HG03095 (cell line): ENCODE results near the gene CCNK.

Experiments used
- ATAC-seq: cut with Tn5 transposase; IDR thresholded peaks from one replicate; pipeline ENCODE4 v1.9.1; 2021; ENCODE audit warnings: moderate library complexity; ENCODE audit not compliant: unreplicated experiment

CCNK gene

GRCh38 chr14:99465288-99465687 is 15.9 kb upstream of the CCNK start:
- ATAC-seq = no peak

DNA sequence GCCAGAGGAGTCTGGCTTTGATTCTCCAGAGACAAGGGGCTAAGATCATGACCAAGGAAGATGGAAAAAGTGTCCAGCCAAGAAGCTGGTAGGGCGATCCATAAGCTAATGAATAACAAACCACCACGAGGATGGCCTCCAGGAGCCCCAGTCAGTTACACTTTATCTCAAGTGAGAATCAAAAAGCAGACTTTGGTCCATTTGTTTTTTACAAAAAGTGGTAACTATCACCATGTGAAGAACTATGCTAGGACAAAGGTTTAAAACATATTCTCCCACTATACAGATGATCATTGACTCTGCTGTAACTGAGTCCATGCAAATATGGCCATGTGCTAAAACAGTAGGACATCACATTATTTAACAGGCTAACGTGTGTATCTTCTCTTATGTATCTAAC is 14.5 kb upstream of the CCNK start:
- ATAC-seq = no peak

GRCh38 chr14:99467336-99468078 is 13.7 kb upstream of the CCNK start:
- no peak for ATAC-seq

- ATAC-seq = no peak
Measured at GRCh38 chr14:99468081-99468480, 13.1 kb upstream of the CCNK start.

GRCh38 chr14:99468836-99469592 is 12.2 kb upstream of the CCNK start:
- ATAC-seq = no peak

DNA sequence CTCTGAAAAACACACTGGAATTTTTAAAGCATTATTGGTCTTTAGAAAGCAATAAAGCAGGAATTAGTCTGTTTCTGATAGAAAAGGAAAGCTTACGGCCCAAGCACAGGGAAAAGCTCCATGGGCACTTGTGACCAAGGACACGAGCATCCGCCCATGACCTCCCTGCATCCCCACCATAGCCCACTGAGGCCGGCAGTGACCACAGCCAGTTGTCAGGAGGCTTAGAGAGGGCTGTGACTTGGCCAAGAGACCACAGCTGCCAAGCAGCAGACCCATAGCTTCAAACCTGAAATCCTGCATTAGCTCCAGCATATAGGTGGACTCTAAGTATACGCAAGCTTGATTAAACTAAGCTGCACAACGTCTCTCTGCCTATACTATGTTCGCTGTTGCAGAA is 9.5 kb upstream of the CCNK start:
- no peak for ATAC-seq

- no peak for ATAC-seq
Measured at GRCh38 chr14:99472937-99473336, 8.3 kb upstream of the CCNK start.

- ATAC-seq = no peak
Measured at GRCh38 chr14:99473458-99473857, 7.8 kb upstream of the CCNK start.

- no peak for ATAC-seq
Measured at GRCh38 chr14:99475179-99475578, 6.0 kb upstream of the CCNK start.

GRCh38 chr14:99475660-99476059 is 5.5 kb upstream of the CCNK start:
- ATAC-seq = no peak

GRCh38 chr14:99476864-99477263 is 4.3 kb upstream of the CCNK start:
- no peak for ATAC-seq

DNA sequence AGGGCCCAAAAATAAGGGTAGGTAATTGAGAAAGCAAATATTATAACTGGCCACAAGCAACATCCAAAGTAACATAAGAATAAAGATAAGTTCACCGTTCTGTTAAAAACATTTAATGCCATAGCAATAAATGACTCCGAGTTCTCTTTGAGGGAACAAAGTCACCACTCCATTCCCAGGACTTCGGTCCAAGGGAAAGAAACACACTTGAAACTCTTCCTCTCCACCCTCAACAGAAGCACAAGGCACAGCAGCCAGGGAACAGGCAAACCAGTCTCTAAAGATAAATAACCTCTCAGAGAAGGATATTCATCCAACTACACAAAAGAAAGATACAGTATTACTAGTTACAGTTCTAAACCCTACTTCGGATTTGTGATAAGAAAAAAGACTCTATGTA is 3.1 kb upstream of the CCNK start:
- no peak for ATAC-seq

GRCh38 chr14:99479160-99479905 is 1.9 kb upstream of the CCNK start:
- ATAC-seq = no peak

GRCh38 chr14:99479906-99480869 is 1.0 kb upstream of the CCNK start, which contains the start of gene SETD3:
Gene SETD3, minus strand, starts transcription at chr14:99480859. Its CDS starts 15,054 bp downstream, at chr14:99465805.
- peak; percentile 0 for ATAC-seq

DNA sequence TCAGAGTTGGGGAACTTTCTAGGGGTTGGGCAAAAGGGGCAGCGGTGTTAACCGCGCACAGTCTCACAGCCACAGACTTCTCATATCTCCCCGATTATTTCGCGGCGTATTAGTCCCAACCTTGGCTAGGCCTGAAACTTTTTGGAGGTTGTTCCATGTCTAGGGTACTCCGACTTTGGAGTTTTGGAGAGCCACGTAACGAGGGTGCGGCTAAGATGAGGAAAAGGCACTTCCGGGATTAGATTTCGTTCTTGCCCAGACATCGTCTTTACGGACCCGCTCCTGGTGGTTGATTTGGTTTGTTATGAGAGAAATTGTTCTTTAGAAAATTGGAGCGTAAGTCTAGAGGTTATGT is 513 bp downstream of the CCNK start:
- no peak for ATAC-seq

GRCh38 chr14:99484106-99484505 is 2.9 kb downstream of the CCNK start:
- no peak for ATAC-seq

- ATAC-seq = no peak
Measured at GRCh38 chr14:99497341-99497740, 16.1 kb downstream of the CCNK start.

DNA sequence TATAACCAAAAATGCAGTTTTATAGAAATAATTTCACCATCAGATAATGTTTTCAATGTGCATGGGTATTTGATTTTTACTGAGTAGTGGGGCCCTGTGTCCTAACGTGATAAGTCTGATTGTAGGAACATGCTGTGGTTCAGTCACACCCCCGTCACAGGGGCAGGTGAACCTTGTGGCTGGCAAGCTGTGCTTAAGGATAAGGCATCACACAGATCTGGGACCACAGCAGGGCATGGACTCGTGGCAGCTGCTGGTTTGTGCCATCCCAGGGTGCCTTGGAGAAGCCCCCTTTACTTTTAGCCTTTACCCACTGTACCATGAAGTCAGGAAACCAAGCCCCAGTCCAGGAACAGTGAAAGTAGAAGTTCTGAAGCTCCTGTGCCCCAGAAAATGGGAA is 16.7 kb downstream of the CCNK start:
- no peak for ATAC-seq

GRCh38 chr14:99502989-99503421 is 21.8 kb downstream of the CCNK start:
- ATAC-seq = no peak

DNA sequence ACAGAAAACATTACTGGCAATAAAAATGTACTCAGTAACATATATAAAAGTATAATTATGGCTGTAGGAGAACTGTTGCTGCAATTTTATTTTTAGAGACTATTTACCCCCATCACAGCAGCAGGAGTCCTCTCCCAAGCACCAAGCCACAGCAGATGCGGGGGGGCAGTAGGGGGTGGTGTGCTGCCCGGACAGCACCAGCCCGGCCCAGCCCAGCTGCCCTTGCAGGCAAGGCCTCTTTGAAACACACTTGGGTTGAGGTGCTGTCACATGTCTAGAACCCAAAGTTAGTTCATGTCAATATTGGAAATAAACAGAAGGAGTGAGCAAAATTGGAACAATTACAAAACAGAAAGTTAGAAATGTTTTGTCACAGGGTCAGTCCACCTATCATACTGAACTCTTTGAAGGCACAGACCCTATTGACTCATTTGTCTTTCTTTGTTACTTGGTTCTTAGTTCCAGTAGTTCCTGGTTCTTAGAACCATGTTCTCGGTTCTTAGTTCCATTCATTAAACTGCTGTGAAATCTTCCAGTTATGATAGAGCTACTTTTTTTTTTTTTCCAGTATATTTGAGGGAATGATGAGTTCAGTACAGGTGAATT is 22.7 kb downstream of the CCNK start:
- no peak for ATAC-seq
